Spleen (tissue), 7 donors: ENCODE data around the gene RPA1.

Experiments used
- CTCF ChIP-seq, 11 experiments: fragments of 200-600 bp in 7 of 11; fragments of 450-650 bp in 4 of 11; sonication (generic) in 4 of 11; IDR thresholded peaks in 8 of 11; conservative IDR thresholded peaks in 3 of 11; 1 replicate in 7 of 11; 2 replicates in 4 of 11; pipeline versions ENCODE4 v1.4.0 to v1.8.0; 2016 to 2021; ENCODE audit warnings: antibody characterized with exemption in 11 of 11, inconsistent platforms in 4 of 11, mild to moderate bottlenecking in 1 of 11
- POLR2AphosphoS5 ChIP-seq, 3 donors: sonication (generic); formaldehyde crosslinking; IDR thresholded peaks; one replicate each; pipeline ENCODE4 v1.5.1; 2017; ENCODE audit warnings: antibody characterized with exemption in 3 of 3
- donor health status: DM: no; HTN: no; CAD: no; lungs with moderate emphysema.
- donor health status: DM: no; HTN: no; CAD: no.
- donor health status: DM: no; HTN: no; CAD: no.

- no peak for TF ChIP-seq POLR2AphosphoS5 (IDR thresholded peaks at IDR 0.05)
- no peak for TF ChIP-seq CTCF (IDR thresholded peaks at IDR 0.05 in 8 of 11, conservative IDR thresholded peaks at IDR 0.05 in 3 of 11)
Measured at GRCh38 chr17:1936766-1937165, 107.0 kb downstream of the RPA1 start.
